Stimulated activated CD8-positive, alpha-beta memory T cell treated with anti-CD3 and anti-CD28 coated beads, Interleukin-15, amount 100 ng/mL, for 1 hour (primary cell): ENCODE measurements around the gene JAK1.

Experiments used
- DNase-seq: peaks from one replicate; pipeline ENCODE4 v3.0.0-alpha.2; 2020; ENCODE audit warnings: low read depth

JAK1 gene

GRCh38 chr1:64891448-64891825, 74.9 kb downstream of the JAK1 start:
- DNase-seq: no peak

DNA sequence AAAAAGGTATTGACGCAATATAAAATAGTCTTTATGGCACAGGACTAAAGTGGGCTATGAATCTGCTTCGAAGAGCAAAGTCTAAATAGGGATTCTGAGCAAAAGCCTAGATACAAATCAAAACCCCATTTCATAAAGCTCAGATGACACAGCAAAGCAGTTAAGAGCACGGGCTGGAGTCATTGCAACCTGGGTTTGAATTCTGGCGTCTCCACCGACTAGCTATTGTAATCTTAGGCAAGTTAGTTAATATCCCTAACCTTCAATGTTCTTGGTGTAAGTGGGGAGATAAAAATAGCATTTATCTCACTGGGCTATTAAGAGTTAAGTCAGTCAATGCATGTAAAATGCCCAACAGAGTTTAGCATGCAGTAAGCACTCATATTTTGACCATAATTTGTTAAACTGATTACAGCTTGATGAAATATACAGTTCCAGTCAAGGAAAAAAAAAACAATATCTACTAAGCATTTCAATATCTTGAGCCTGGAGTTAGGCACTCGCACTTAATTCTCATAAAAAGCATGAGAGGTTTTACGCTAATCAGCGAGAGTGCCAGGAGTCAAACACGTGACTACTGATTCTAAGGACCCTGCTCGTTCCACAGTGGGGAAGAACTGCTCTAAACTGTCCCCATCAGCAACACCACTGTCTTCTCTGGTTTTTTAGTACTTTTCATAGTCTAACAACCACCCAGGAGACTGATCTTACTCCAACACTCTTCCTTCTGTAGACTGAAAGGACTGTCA, 75.5 kb downstream of the JAK1 start:
- no peak for DNase-seq

- no peak for DNase-seq
Observed at GRCh38 chr1:64887689-64888217, 78.6 kb downstream of the JAK1 start.

GRCh38 chr1:64886877-64887276, 79.5 kb downstream of the JAK1 start:
- no peak for DNase-seq

- DNase-seq: no peak
Observed at GRCh38 chr1:64885648-64886047, 80.7 kb downstream of the JAK1 start.

- no peak for DNase-seq
Observed at GRCh38 chr1:64884261-64885040, 81.9 kb downstream of the JAK1 start.

- DNase-seq: no peak
Observed at GRCh38 chr1:64882574-64883255, 83.6 kb downstream of the JAK1 start.

DNA sequence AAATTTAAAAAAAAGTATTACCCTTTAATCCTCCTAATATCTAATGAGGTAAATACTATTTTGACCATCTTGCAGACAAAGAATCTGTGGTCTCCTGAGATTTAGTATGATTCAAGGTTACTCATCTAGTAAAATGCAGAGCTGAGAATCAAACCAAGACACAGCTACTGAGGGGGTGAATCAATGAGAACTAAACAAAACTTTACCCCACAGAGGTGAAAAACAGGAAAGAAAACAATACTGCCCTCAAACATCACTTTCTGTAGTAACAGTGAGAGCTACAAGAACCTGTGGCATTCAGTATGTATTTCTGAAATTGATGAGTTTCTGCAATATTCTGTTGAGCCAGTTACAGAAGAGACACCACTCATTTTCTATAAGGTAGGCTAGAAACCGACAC, 85.1 kb downstream of the JAK1 start:
- no peak for DNase-seq

DNA sequence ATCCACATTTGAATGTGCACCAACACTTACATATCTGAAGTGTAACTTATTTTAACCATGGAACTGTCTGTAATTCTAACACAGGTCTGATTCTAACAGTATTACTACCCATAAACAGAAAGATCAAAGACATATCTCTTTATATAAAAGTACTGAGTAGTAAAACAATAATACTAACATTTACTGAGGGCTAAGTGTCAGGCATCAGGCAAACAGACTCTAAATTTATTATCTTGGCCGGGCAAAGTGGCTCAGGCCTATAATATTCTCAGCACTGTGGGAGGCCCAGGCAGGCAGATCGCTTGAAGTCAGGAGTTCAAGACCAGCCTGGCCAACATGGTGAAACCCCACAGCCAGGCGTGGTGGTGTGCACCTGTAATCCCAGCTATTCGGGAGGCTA, 85.9 kb downstream of the JAK1 start:
- no peak for DNase-seq

- DNase-seq: no peak
Observed at GRCh38 chr1:64878931-64879611, 87.3 kb downstream of the JAK1 start.

DNA sequence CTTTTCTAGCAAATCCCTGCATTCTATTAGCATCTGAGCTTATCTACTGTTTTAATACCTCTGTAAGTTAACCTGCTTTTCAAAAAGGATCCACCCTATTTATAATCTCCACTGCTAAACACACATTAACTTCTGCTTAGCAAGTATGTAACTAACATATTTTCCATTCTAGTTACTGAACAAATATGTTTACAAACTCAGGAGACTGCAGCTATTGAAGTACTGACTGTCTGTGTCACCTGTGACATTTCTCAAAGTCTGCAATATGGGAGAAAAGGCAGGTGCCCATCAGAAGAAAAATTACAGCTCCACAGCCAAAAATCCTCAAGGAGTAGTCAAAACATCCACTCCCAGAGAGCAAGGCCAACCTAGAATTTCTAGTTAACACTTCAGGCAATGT, 88.3 kb downstream of the JAK1 start:
- DNase-seq: no peak

DNA sequence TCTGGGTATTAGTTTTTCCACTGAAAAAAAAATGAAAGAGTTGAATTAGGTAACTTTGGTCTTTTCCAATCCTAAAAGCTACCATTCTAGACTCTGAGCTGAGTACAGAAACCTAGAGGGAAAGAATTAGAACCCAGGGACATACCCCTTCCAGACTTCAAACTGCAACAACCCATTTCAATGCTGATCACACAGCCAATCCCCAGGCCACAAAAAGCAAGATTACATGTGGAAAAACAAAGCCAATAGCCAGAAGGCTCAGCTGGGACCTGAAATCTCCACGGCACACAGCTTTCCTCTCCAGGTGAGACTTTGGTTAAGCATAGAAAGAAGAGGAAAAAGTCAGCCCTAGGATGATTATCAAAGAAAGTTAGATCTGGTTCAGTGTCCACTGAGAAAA, 88.8 kb downstream of the JAK1 start:
- DNase-seq: no peak

- no peak for DNase-seq
Observed at GRCh38 chr1:64877151-64877550, 89.2 kb downstream of the JAK1 start.

GRCh38 chr1:64875606-64876005, 90.7 kb downstream of the JAK1 start:
- DNase-seq: no peak

DNA sequence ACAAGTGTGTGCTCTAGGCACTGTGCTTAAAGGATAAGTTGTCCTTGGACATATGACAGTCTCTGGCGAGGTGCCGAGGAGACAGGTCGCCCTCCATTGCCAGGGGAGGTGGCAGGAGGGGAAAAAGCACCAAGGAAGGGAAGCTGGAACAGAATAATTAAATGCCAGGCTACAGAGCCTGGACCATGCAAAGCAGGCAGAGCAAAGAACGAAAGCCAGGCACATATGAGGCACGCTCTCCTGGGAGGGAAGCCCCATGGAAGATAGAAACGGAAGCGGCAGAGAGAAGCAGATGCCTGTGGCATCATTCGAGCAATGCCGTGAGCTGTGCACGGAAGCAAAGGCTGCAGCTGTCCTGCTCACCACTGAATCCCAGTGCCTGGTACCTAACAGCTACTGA, 91.2 kb downstream of the JAK1 start:
- DNase-seq: no peak

DNA sequence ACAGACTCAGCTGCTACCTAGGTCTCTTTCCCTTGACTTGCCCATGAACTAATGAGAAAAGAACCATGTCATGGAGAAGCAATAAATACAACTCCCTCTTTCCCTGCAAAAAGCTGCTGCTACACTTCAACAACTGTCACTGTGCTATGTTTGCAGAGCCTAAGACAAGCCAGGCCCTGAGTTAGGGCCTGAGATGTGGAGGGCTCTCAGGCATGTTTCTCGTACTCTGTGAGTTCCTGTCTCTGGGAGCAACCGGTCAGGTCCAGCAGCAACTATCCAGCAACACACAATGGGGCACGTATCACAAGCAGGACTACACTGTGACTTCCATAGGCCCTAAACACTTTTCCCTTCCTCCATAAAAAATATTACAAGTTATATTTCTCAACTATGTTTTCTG, 91.7 kb downstream of the JAK1 start:
- no peak for DNase-seq

- DNase-seq: no peak
Observed at GRCh38 chr1:64873576-64873975, 92.8 kb downstream of the JAK1 start.

- no peak for DNase-seq
Observed at GRCh38 chr1:64872067-64872466, 94.3 kb downstream of the JAK1 start.

- DNase-seq: no peak
Observed at GRCh38 chr1:64871256-64871655, 95.1 kb downstream of the JAK1 start.

DNA sequence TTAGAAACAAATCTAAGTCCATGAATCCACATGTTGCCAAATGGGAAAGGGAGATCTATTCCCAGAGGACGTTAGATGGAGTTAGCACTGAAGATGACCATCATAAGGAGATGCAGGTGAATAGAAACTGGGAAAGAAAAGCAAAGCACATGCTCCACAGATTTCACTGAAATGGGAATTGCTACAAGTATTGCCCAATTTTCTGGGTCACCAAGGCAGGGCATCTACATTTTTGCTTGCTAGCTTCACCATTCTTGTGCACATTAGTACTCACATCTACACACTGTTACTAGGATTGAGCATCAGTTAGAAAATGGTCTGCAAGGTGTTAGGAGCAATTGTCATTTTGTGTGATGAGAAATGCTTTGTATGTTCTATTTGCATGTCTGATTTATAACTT, 99.1 kb downstream of the JAK1 start:
- DNase-seq: no peak

- DNase-seq: no peak
Observed at GRCh38 chr1:64866689-64867088, 99.7 kb downstream of the JAK1 start.

- DNase-seq: no peak
Observed at GRCh38 chr1:64865105-64865757, 101.1 kb downstream of the JAK1 start.
